Memory B cell (primary cell): ENCODE measurements around the gene SSPN.
A peak's percentile ranks its signal among the peaks of the same experiment; 100 is the strongest.
"Not testable (repeated sequence)": the region's sequence is repeated elsewhere in the genome, so short reads cannot be mapped to it uniquely, and the experiment has no call there.

ENCODE experiments used
- ATAC-seq: fragments of 150-1000 bp; cut with Tn5 transposase; 2 replicates; pipeline ENCODE4 v1.10.0; 2021; ENCODE audit warnings: low read depth, mild to moderate bottlenecking, moderate library complexity
- DNase-seq, 2 donors: peaks; one replicate each; pipeline ENCODE4 v3.0.0; 2022; ENCODE audit warnings: low spot score in 2 of 2
- H3K27ac Mint-ChIP-seq: one replicate; pipeline ENCODE4 v1.8.0; 2022; ENCODE audit warnings: mild to moderate bottlenecking, moderate library complexity, mixed read lengths
- H3K27me3 Mint-ChIP-seq: one replicate; pipeline ENCODE4 v1.8.0; 2022; ENCODE audit warnings: mixed read lengths
- H3K36me3 Mint-ChIP-seq: one replicate; pipeline ENCODE4 v1.8.0; 2022; ENCODE audit warnings: mild to moderate bottlenecking, mixed read lengths
- H3K4me1 Mint-ChIP-seq: one replicate; pipeline ENCODE4 v1.8.0; 2022; ENCODE audit warnings: mixed read lengths
- H3K4me3 Mint-ChIP-seq: one replicate; pipeline ENCODE4 v1.8.0; 2022; ENCODE audit warnings: mild to moderate bottlenecking, moderate library complexity, mixed read lengths
- H3K9me3 Mint-ChIP-seq: one replicate; pipeline ENCODE4 v1.8.0; 2022; ENCODE audit warnings: mixed read lengths

The SSPN gene

GRCh38 chr12:26227361-26227745 is 32.0 kb downstream of the SSPN start:
- Mint-ChIP-seq H3K27me3 (no peaks in the 10 kb centered on the region), H3K9me3 (no peaks in the 10 kb centered on the region), H3K36me3 (peaks cover 19% of the 10 kb centered on the region), H3K4me1 (peaks cover 4% of the 10 kb centered on the region), H3K27ac (peak overlapping the region; percentile 41), H3K4me3 (no peak overlapping the region)
- no peak for DNase-seq
- ATAC-seq, result no peak

DNA sequence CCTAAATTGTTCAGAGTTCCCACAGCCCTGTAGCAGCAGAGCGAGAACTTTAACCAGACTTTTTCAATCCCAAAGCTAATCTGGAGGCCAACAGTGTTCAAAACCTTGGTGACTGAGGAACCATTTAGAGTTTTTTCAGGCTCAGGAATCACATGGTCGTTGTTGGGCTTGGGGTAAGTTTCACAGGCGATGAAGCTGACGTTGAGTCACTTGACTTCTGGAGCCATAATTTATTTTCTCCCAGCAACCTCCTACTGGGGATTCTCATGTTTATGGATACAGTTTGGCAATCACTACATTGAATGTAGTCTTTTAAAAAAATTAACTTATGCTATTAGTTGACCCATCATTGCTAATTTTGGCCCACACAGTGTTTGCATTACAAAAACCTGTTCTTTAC is 34.5 kb downstream of the SSPN start:
- DNase-seq, result no peak
- no peak overlapping the region for H3K27ac Mint-ChIP-seq
- no peak for ATAC-seq
- H3K36me3 Mint-ChIP-seq, result peaks cover 16% of the 10 kb centered on the region
- no peaks in the 10 kb centered on the region for H3K9me3 Mint-ChIP-seq
- H3K4me1 Mint-ChIP-seq, result peaks cover 4% of the 10 kb centered on the region
- H3K27me3 Mint-ChIP-seq, result no peaks in the 10 kb centered on the region
- no peak overlapping the region for H3K4me3 Mint-ChIP-seq

DNA sequence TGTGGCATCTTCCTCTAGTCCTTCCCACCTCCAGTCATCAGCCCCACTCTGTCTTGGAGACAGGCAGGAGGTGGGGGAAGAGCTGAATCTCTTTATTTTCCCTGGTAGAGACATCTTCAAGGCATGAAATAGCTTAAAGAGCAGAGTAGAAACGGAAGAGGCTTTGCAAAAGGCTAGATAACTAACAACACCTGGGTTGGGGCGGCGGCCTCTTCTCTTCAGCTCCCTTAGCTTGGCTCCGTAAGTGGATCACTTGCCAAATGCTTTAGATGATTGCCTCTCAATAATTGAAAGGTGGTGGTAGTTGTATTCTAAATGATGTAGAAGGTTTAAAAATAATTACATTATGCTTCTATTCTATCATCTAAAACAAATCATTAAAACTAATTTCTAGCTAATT is 36.1 kb downstream of the SSPN start:
- ATAC-seq, result no peak
- peaks cover 20% of the 10 kb centered on the region for H3K36me3 Mint-ChIP-seq
- H3K27ac Mint-ChIP-seq, result no peak overlapping the region

DNA sequence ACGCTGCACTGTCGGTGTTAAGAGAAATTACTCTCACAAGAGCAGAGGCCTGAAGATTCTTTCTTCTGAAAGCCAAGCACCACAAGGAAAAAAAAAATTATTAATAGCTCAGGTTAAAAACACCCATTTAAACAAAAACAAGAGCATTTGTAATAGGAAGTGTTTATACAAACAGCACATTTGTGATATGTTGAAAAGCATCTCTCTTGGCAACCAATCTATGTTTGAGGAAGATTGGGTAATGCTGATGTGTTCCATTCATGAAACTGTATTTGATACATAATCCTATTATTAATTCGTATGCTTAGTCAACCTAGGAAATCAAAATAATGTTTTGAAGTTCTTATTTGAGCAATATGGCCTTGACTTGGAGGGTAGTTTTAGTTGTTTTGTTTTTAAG is 36.5 kb downstream of the SSPN start:
- ATAC-seq, result no peak
- Mint-ChIP-seq H3K36me3 (peaks cover 20% of the 10 kb centered on the region), H3K4me1 (no peaks in the 10 kb centered on the region), H3K4me3 (no peak overlapping the region), H3K27ac (no peak overlapping the region), H3K9me3 (no peaks in the 10 kb centered on the region), H3K27me3 (no peaks in the 10 kb centered on the region)
- no peak for DNase-seq

More for the DNA sequence above, 36.1 kb downstream of the SSPN start:
- H3K4me1 Mint-ChIP-seq, result no peaks in the 10 kb centered on the region
- no peaks in the 10 kb centered on the region for H3K27me3 Mint-ChIP-seq
- no peak overlapping the region for H3K4me3 Mint-ChIP-seq
- no peaks in the 10 kb centered on the region for H3K9me3 Mint-ChIP-seq
- DNase-seq, result no peak

GRCh38 chr12:26233631-26234030 is 38.3 kb downstream of the SSPN start:
- Mint-ChIP-seq H3K36me3 (peaks cover 16% of the 10 kb centered on the region), H3K4me3 (no peak overlapping the region), H3K9me3 (no peaks in the 10 kb centered on the region), H3K27me3 (no peaks in the 10 kb centered on the region), H3K4me1 (no peaks in the 10 kb centered on the region), H3K27ac (peak overlapping the region; percentile 49)
- DNase-seq, result no peak
- ATAC-seq, result no peak

DNA sequence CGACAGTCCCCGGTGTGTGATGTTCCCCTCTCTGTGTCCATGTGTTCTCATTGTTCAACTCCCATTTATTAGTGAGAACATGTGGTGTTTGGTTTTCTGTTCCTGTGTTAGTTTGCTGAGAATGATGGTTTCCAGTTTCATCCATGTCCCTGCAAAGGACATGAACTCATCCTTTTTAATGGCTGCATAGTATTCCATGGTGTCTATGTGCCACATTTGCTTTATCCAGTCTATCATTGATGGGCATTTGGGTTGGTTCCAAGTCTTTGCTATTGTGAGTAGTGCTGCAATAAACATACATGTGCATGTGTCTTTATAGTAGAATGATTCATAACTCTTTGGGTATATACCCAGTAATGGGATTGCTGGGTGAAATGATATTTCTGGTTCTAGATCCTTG is 40.1 kb downstream of the SSPN start:
- not testable (repeated sequence) for ATAC-seq, H3K4me1 Mint-ChIP-seq, H3K4me3 Mint-ChIP-seq, H3K27me3 Mint-ChIP-seq, H3K9me3 Mint-ChIP-seq, DNase-seq
- Mint-ChIP-seq H3K27ac (peak overlapping the region; percentile 8), H3K36me3 (peaks cover 17% of the 10 kb centered on the region)

- ATAC-seq (no peak), DNase-seq (no peak)
- Mint-ChIP-seq H3K27ac (peak overlapping the region; percentile 30), H3K4me3 (no peak overlapping the region), H3K36me3 (peaks cover 11% of the 10 kb centered on the region), H3K9me3 (no peaks in the 10 kb centered on the region), H3K27me3 (no peaks in the 10 kb centered on the region), H3K4me1 (no peaks in the 10 kb centered on the region)
Measured at GRCh38 chr12:26238341-26239121, 43.2 kb downstream of the SSPN start.

GRCh38 chr12:26239122-26239851 is 43.9 kb downstream of the SSPN start:
- DNase-seq (no peak), ATAC-seq (no peak)
- Mint-ChIP-seq H3K4me1 (no peaks in the 10 kb centered on the region), H3K4me3 (no peak overlapping the region), H3K9me3 (no peaks in the 10 kb centered on the region), H3K27ac (peak overlapping the region; percentile 53), H3K36me3 (peaks cover 11% of the 10 kb centered on the region), H3K27me3 (no peaks in the 10 kb centered on the region)

DNA sequence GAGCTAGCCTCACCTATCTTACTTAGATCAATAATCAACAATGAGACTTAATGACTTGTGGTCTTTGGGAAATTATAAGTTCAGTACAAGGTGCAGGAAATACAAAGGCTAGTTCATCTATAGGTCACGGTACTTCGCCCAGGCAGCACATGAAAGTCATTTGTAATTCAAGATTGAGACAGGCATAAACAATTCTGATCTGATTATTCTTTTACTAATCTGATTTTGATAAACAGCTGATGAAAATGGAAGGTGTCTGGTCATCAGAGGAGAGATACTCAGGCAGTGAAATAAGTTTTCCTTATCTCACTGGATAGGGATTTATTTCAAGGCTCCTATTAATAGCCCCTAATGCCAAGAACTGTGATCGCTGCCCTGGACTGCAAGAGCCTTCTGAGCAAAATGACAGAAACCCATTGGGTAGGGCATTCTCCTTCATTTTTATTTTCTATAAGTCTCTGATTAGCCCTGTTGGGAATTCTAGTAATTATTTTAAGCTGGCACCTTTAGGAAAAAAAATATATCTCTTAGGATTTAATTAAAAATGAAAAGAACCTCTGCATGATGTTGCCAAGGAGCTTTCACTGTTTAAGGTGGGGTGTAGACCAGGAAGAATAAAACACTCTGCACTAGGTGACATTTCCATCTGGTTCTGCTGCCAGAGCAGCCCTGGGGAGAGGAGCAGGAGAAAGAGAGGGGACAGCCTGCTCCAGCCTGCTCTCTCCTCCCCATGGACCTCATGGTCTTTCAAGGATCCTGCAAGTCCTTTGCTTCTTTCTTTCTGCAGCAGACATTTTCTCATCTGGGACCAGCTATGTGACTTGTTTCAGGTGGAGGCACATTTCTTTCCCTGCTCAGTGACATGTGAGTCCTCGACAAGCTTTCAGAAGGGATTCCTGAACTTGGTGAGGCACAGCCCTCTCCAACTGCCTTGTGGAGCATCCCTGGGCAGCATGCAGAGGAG is 44.8 kb downstream of the SSPN start:
- no peak for DNase-seq
- no peak overlapping the region for H3K4me3 Mint-ChIP-seq
- ATAC-seq, result no peak
- H3K4me1 Mint-ChIP-seq, result no peaks in the 10 kb centered on the region
- H3K36me3 Mint-ChIP-seq, result peaks cover 11% of the 10 kb centered on the region
- H3K9me3 Mint-ChIP-seq, result no peaks in the 10 kb centered on the region
- H3K27ac Mint-ChIP-seq, result peak overlapping the region; percentile 53
- no peaks in the 10 kb centered on the region for H3K27me3 Mint-ChIP-seq

- Mint-ChIP-seq H3K27ac (no peak overlapping the region), H3K4me1 (no peaks in the 10 kb centered on the region), H3K36me3 (peaks cover 9% of the 10 kb centered on the region), H3K4me3 (no peak overlapping the region), H3K27me3 (no peaks in the 10 kb centered on the region), H3K9me3 (no peaks in the 10 kb centered on the region)
- DNase-seq (no peak), ATAC-seq (no peak)
Measured at GRCh38 chr12:26241080-26241479, 45.7 kb downstream of the SSPN start.

GRCh38 chr12:26242683-26243082 is 47.3 kb downstream of the SSPN start:
- Mint-ChIP-seq H3K27ac (no peak overlapping the region), H3K9me3 (no peaks in the 10 kb centered on the region), H3K36me3 (peaks cover 10% of the 10 kb centered on the region), H3K4me3 (no peak overlapping the region), H3K27me3 (no peaks in the 10 kb centered on the region), H3K4me1 (peaks cover 6% of the 10 kb centered on the region)
- ATAC-seq (no peak), DNase-seq (no peak)

DNA sequence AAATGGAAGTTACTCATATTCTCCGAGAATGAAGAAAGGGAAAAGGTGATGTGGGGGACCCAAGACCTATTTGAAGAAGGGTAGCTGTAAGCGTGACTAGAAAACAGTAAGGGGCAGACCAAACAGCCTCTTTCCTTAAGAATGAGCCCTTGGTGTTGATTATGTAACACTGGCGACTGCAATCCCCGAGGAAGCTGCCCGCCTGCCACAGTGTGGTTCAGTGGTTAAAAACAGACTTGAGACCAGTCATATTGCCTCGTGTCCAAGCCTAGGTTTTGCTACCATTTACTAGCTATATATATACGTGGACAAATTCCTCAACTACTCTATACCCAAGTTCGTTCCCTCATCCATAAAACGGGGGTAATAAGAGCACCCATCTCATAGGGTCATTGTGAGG is 49.1 kb downstream of the SSPN start:
- Mint-ChIP-seq H3K36me3 (peaks cover 8% of the 10 kb centered on the region), H3K9me3 (peaks cover 2% of the 10 kb centered on the region), H3K4me1 (peaks cover 6% of the 10 kb centered on the region), H3K27me3 (no peaks in the 10 kb centered on the region), H3K27ac (no peak overlapping the region), H3K4me3 (no peak overlapping the region)
- ATAC-seq (no peak), DNase-seq (no peak)

GRCh38 chr12:26245175-26245942 is 50.0 kb downstream of the SSPN start:
- Mint-ChIP-seq H3K36me3 (peaks cover 8% of the 10 kb centered on the region), H3K4me3 (no peak overlapping the region), H3K27ac (no peak overlapping the region), H3K27me3 (no peaks in the 10 kb centered on the region), H3K4me1 (peaks cover 6% of the 10 kb centered on the region), H3K9me3 (peaks cover 4% of the 10 kb centered on the region)
- ATAC-seq (no peak), DNase-seq (no peak)
